Endothelial cell of umbilical vein (primary cell): ENCODE data around the gene KIF1B. TPM values are rescaled to one million over a fixed set of nuclear protein-coding genes. Genes with fewer than 3 reads are reported as not detected.

Source experiments
- BruUV-seq: library from RNA; stranded (reverse); fragments of 400-500 nt; replicated peaks from 2 replicates; lab custom pipeline; 2021; lab: Mats Ljungman, UMichigan
- CTCF ChIA-PET: fragments of 300-600, 350-600 bp; sonication (Branson Sonifier 250); formaldehyde crosslinking; loops from one replicate; lab custom pipeline; 2021; ENCODE audit warnings: antibody characterized with exemption, inconsistent platforms; lab: Charles Lee
- POLR2A ChIA-PET: fragments of 300-600, 350-600 bp; sonication (Branson Sonifier 250); formaldehyde crosslinking; loops from one replicate; lab custom pipeline; 2021; ENCODE audit warnings: antibody characterized with exemption, inconsistent platforms; lab: Charles Lee
- DNase-seq: peaks from one replicate; pipeline ENCODE4 v3.0.0-alpha.2; 2011; ENCODE audit warnings: low read depth, low spot score
- FAIRE-seq: peaks from 2 replicates; lab custom pipeline; 2011; peaks lifted over from hg19 to GRCh38; lab: Jason Lieb, UNC
- H2AFZ ChIP-seq: 2 replicates; pipeline ENCODE4 v1.6.0; 2012; ENCODE audit warnings: low read depth, low read length, control low read depth, inconsistent platforms
- H3K27ac ChIP-seq: 2 replicates; pipeline ENCODE4 v1.5.1; 2011; ENCODE audit warnings: low read depth, mild to moderate bottlenecking, control low read depth, low read length, moderate library complexity; ENCODE audit not compliant: insufficient read depth
- H3K27me3 ChIP-seq, 2 experiments: 2 replicates each; pipeline versions ENCODE4 v1.6.0 to v1.6.1; 2011; ENCODE audit warnings: low read length in 2 of 2, mixed read lengths in 1 of 2; ENCODE audit not compliant: control insufficient read depth in 2 of 2, insufficient read depth in 2 of 2
- H3K36me3 ChIP-seq, 2 experiments: 2 replicates in 1 of 2; 3 replicates in 1 of 2; pipeline ENCODE4 v1.5.1; 2011; ENCODE audit warnings: low read length in 2 of 2, mild to moderate bottlenecking in 1 of 2, moderate library complexity in 1 of 2; ENCODE audit not compliant: control insufficient read depth in 2 of 2, insufficient read depth in 2 of 2; ENCODE audit errors: extremely low read depth in 1 of 2
- H3K4me1 ChIP-seq: 3 replicates; pipeline ENCODE4 v1.5.1; 2011; ENCODE audit warnings: mild to moderate bottlenecking, low read length; ENCODE audit not compliant: control insufficient read depth, insufficient read depth; ENCODE audit errors: extremely low read depth
- H3K4me2 ChIP-seq: 2 replicates; pipeline ENCODE4 v1.6.1; 2011; ENCODE audit warnings: low read length, control low read depth, mixed read lengths; ENCODE audit not compliant: insufficient read depth
- H3K4me3 ChIP-seq, 3 experiments: fragments of 200-600 bp in 1 of 3; sonication (generic), shearing (Covaris generic) in 1 of 3; replicated peaks in 1 of 3; 2 replicates each; pipeline ENCODE4 v1.5.1; 2011 to 2016; ENCODE audit warnings: control low read depth in 3 of 3, low read length in 3 of 3, mild to moderate bottlenecking in 2 of 3, inconsistent platforms in 1 of 3, low read depth in 1 of 3, moderate library complexity in 1 of 3; ENCODE audit not compliant: insufficient read depth in 1 of 3
- H3K79me2 ChIP-seq: 2 replicates; pipeline ENCODE4 v1.6.0; 2012; ENCODE audit warnings: low read length, inconsistent platforms; ENCODE audit not compliant: control insufficient read depth, insufficient read depth
- H3K9ac ChIP-seq: replicated peaks from 2 replicates; pipeline ENCODE3; 2011; ENCODE audit warnings: low read length, control low read depth; ENCODE audit not compliant: insufficient read depth; ENCODE audit errors: extremely low read depth
- H3K9me1 ChIP-seq: replicated peaks from 3 replicates; pipeline ENCODE4 v1.6.0; 2011; ENCODE audit warnings: mild to moderate bottlenecking, low read length; ENCODE audit not compliant: control insufficient read depth, insufficient read depth; ENCODE audit errors: extremely low read depth
- H3K9me3 ChIP-seq: replicated peaks from 2 replicates; pipeline ENCODE4 v1.5.1; 2012; ENCODE audit warnings: low read length, inconsistent platforms; ENCODE audit not compliant: control insufficient read depth, insufficient read depth
- H4K20me1 ChIP-seq: replicated peaks from 2 replicates; pipeline ENCODE3; 2011; ENCODE audit warnings: mild to moderate bottlenecking, low read length; ENCODE audit not compliant: control insufficient read depth, insufficient read depth; ENCODE audit errors: extremely low read depth
- EZH2 ChIP-seq: IDR thresholded peaks from 2 replicates; pipeline ENCODE4 v1.6.1; 2012; ENCODE audit warnings: borderline replicate concordance, low read depth, mild to moderate bottlenecking, moderate library complexity, low read length, inconsistent platforms; ENCODE audit not compliant: severe bottlenecking
- FOS ChIP-seq: IDR thresholded peaks from 2 replicates; pipeline ENCODE4 v1.6.1; 2011; ENCODE audit warnings: mild to moderate bottlenecking, low read length, moderate library complexity, borderline replicate concordance; ENCODE audit not compliant: insufficient read depth
- GATA2 ChIP-seq: IDR thresholded peaks from 2 replicates; pipeline ENCODE4 v1.7.0; 2011; ENCODE audit warnings: low read depth, mild to moderate bottlenecking, moderate library complexity, mixed read lengths, low read length; ENCODE audit not compliant: insufficient read length, insufficient read depth
- JUN ChIP-seq: IDR thresholded peaks from 2 replicates; pipeline ENCODE4 v1.6.1; 2011; ENCODE audit warnings: borderline replicate concordance, low read depth; ENCODE audit not compliant: insufficient read length, insufficient read depth
- MYC ChIP-seq: IDR thresholded peaks from one replicate; pipeline ENCODE4 v1.6.1; 2011; ENCODE audit warnings: mild to moderate bottlenecking, low read depth, low read length
- POLR2A ChIP-seq: IDR thresholded peaks from 2 replicates; pipeline ENCODE4 v1.6.1; 2012; ENCODE audit warnings: low read depth, mild to moderate bottlenecking, control low read depth, low read length
- POLR2AphosphoS5 ChIP-seq: IDR thresholded peaks from 2 replicates; pipeline ENCODE4 v1.6.1; 2012; ENCODE audit warnings: low read depth, mild to moderate bottlenecking, control low read depth, low read length, moderate library complexity; ENCODE audit not compliant: insufficient read depth
- dilution Hi-C: fragments of 300-500 bp; cut with MboI; formaldehyde crosslinking; loops from one replicate; pipeline ENCODE4 v1.15.0; 2019; ENCODE audit warnings: low sequenced_read_pairs; ENCODE audit not compliant: extremely low pct_ligation_motif_present
- intact Hi-C: fragments of 100-400 bp; cut with micrococcal nuclease; formaldehyde crosslinking; loops from one replicate; pipeline ENCODE4 v1.10.0; 2022
- polyA plus RNA-seq, 4 experiments: library from polyadenylated mRNA; depleted of rRNA in 3 of 4; stranded (reverse) in 3 of 4; unstranded in 1 of 4; fragments of >200 nt; gene quantifications; 2 replicates each; pipeline versions ENCODE4 v1.2.1 to v1.2.3, GENCODE V29; 2011 to 2012; ENCODE audit warnings: missing spikeins in 1 of 4
- total RNA-seq: library from RNA; stranded (reverse); gene quantifications from 2 replicates; pipeline ENCODE4 v1.2.3, GENCODE V29; 2021
- TF ChIP-seq, protein P1 (sequence below), 2 donors: IDR thresholded peaks; 1 replicate in 1 of 2; 2 replicates in 1 of 2; pipeline ENCODE4 v1.5.1; 2011; ENCODE audit warnings: low read length in 2 of 2, mild to moderate bottlenecking in 2 of 2, moderate library complexity in 2 of 2, control low read depth in 1 of 2, inconsistent platforms in 1 of 2, low read depth in 1 of 2; ENCODE audit not compliant: insufficient read depth in 1 of 2; ENCODE audit errors: extremely low read depth in 1 of 2
- TF ChIP-seq, protein P2 (sequence below): IDR thresholded peaks from 2 replicates; pipeline ENCODE4 v1.6.1; 2011; ENCODE audit not compliant: insufficient read depth, insufficient read length

KIF1B gene
- total and polyA plus RNA-seq, 2 donors (not counting 3 experiments of a cell fraction or from before 2014, with no cell fraction given), result 14.8 to 58.6 TPM

DNA sequence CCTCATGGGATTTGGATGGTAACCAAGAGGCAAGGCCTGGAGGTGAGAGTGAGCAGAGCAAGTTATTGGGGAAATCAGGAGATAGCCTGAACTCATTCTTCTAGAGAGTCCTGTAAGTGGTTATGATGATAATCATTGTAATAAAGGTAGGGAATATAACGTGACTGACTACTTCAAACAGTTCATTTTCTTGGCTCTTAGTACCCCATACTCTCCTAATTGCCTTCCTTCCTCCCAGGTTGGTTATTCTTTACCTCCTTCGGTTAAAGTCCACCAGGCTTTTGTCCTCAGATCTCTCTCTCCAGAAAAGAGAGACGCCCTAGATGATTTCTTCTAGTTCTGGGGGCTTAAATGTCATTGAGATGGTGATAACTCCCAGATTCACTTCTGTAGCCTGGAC lies 35.3 kb downstream of the KIF1B start:
- no peaks in the 10 kb centered on the region for H3K27me3 ChIP-seq
- DNase-seq, result no peak
- no peak for TF ChIP-seq FOS
- TF ChIP-seq, protein P1, sequence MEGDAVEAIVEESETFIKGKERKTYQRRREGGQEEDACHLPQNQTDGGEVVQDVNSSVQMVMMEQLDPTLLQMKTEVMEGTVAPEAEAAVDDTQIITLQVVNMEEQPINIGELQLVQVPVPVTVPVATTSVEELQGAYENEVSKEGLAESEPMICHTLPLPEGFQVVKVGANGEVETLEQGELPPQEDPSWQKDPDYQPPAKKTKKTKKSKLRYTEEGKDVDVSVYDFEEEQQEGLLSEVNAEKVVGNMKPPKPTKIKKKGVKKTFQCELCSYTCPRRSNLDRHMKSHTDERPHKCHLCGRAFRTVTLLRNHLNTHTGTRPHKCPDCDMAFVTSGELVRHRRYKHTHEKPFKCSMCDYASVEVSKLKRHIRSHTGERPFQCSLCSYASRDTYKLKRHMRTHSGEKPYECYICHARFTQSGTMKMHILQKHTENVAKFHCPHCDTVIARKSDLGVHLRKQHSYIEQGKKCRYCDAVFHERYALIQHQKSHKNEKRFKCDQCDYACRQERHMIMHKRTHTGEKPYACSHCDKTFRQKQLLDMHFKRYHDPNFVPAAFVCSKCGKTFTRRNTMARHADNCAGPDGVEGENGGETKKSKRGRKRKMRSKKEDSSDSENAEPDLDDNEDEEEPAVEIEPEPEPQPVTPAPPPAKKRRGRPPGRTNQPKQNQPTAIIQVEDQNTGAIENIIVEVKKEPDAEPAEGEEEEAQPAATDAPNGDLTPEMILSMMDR (IDR thresholded peaks at IDR 0.05; ENCODE audit: extremely low read depth in 1 of 2, insufficient read depth in 1 of 2, low read depth in 1 of 2, low read length in 2 of 2), result no peak
- TF ChIP-seq EZH2, result no peak
- TF ChIP-seq, protein P2, sequence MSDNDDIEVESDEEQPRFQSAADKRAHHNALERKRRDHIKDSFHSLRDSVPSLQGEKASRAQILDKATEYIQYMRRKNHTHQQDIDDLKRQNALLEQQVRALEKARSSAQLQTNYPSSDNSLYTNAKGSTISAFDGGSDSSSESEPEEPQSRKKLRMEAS, result no peak
- TF ChIP-seq POLR2AphosphoS5, result no peak
- no peak for TF ChIP-seq MYC
- TF ChIP-seq POLR2A, result no peak
- TF ChIP-seq GATA2, result no peak
- TF ChIP-seq JUN, result no peak
- intact Hi-C loops, result no loop called here
- peaks cover 64% of the 10 kb centered on the region for H3K79me2 ChIP-seq
- no peak overlapping the region for H3K4me2 ChIP-seq
- H3K4me1 ChIP-seq, result no peaks in the 10 kb centered on the region
- H3K27ac ChIP-seq, result no peak overlapping the region
- ChIA-PET POLR2A (no interaction called here), CTCF (no interaction called here)
- dilution Hi-C loops, result no loop called here
- H3K9me3 ChIP-seq, result no peaks in the 10 kb centered on the region
- H3K9ac ChIP-seq, result no peak overlapping the region
- peaks cover 17% of the 10 kb centered on the region for H4K20me1 ChIP-seq
- BruUV-seq, result no TSS peak
- no peaks in the 10 kb centered on the region for H3K9me1 ChIP-seq
- FAIRE-seq, result no peak
- H3K4me3 ChIP-seq, result no peak overlapping the region
- H2AFZ ChIP-seq, result no peak overlapping the region
- no peaks in the 10 kb centered on the region for H3K36me3 ChIP-seq
